ENCODE measurements around the gene GREB1. TPM values are rescaled to one million over a fixed set of nuclear protein-coding genes. Genes with fewer than 3 reads are reported as not detected.
A peak's percentile ranks its signal among the peaks of the same experiment; 100 is the strongest.

GREB1 gene
- total and polyA plus RNA-seq, 2 of the 13 experiments (the other 11 are each of a cell fraction or from before 2014, with no cell fraction given): 31.3 to 61.2 TPM

DNA sequence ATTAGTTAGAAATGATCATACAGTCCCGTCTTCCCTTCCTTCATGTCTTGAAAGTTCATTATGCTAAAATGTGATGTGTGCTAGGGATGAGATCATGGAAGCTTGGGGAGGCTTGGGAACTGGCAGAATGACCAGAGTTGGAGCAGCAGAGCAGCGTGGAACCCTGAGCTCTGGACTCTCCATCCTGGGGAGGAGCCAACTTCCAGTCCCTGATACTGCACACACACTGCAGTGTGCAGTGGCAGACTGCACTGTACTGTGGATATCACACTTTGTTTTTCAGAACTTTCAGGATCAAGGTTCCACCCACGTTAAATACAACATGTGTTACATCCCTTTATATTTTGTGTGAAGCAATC is 27.3 kb upstream of the GREB1 start (continued):
- TF ChIP-seq PBX2 (CRISPR knock-in tag; IDR thresholded peaks at IDR 0.05): no peak
- TF ChIP-seq GZF1 (CRISPR knock-in tag; IDR thresholded peaks at IDR 0.05): no peak
- peak; percentile 85 for TF ChIP-seq BRD4 (CRISPR knock-in tag; IDR thresholded peaks at IDR 0.05)
- peak; percentile 42; the same call in 1 of the 2 replicates for TF ChIP-seq ETV5 (CRISPR knock-in tag; IDR thresholded peaks at IDR 0.05; ENCODE audit: borderline replicate concordance)
- TF ChIP-seq ZNF557 (CRISPR knock-in tag; IDR thresholded peaks at IDR 0.05): 0 out of 2 replicates have a peak, but pooled peaks have one; percentile 57
- TF ChIP-seq PRMT3 (CRISPR knock-in tag; IDR thresholded peaks at IDR 0.05; ENCODE audit: borderline replicate concordance, low read depth): no peak
- TF ChIP-seq ZSCAN29 (CRISPR knock-in tag; conservative IDR thresholded peaks at IDR 0.05): no peak
- TF ChIP-seq WIZ (CRISPR knock-in tag; IDR thresholded peaks at IDR 0.05): 0 out of 2 replicates have a peak, but pooled peaks have one; percentile 4
- TF ChIP-seq ZMAT3 (CRISPR knock-in tag; conservative IDR thresholded peaks at IDR 0.05): no peak
- no peak for TF ChIP-seq CHD2 (IDR thresholded peaks at IDR 0.05; ENCODE audit: low read depth, low read length)
- TF ChIP-seq MTERF4 (CRISPR knock-in tag; IDR thresholded peaks at IDR 0.05): no peak
- peak; percentile 61; the same call in 1 of the 2 replicates for TF ChIP-seq HOMEZ (CRISPR knock-in tag; IDR thresholded peaks at IDR 0.05; ENCODE audit: low read depth)
- no peak for TF ChIP-seq MTA3 (CRISPR knock-in tag; IDR thresholded peaks at IDR 0.05)
- peak; percentile 41 for TF ChIP-seq PATZ1 (CRISPR knock-in tag; IDR thresholded peaks at IDR 0.05)
- 0 out of 2 replicates have a peak, but pooled peaks have one; percentile 76 for TF ChIP-seq KAT7 (CRISPR knock-in tag; IDR thresholded peaks at IDR 0.05; ENCODE audit: borderline replicate concordance)
- TF ChIP-seq RCOR2 (CRISPR knock-in tag; IDR thresholded peaks at IDR 0.05): peak; percentile 28; the same call in 1 of the 2 replicates
- 0 out of 2 replicates have a peak, but pooled peaks have one; percentile 30 for TF ChIP-seq ZNF614 (CRISPR knock-in tag; IDR thresholded peaks at IDR 0.05; ENCODE audit: borderline replicate concordance)
- TF ChIP-seq DNMT1 (CRISPR knock-in tag; IDR thresholded peaks at IDR 0.05): no peak
- TF ChIP-seq, protein P1, sequence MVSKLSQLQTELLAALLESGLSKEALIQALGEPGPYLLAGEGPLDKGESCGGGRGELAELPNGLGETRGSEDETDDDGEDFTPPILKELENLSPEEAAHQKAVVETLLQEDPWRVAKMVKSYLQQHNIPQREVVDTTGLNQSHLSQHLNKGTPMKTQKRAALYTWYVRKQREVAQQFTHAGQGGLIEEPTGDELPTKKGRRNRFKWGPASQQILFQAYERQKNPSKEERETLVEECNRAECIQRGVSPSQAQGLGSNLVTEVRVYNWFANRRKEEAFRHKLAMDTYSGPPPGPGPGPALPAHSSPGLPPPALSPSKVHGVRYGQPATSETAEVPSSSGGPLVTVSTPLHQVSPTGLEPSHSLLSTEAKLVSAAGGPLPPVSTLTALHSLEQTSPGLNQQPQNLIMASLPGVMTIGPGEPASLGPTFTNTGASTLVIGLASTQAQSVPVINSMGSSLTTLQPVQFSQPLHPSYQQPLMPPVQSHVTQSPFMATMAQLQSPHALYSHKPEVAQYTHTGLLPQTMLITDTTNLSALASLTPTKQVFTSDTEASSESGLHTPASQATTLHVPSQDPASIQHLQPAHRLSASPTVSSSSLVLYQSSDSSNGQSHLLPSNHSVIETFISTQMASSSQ (IDR thresholded peaks at IDR 0.05; ENCODE audit: low read depth): peak; percentile 40; the same call in 1 of the 2 replicates
- TF ChIP-seq, protein P1 (CRISPR knock-in tag; IDR thresholded peaks at IDR 0.05; ENCODE audit: borderline replicate concordance): no peak
- TF ChIP-seq ZNF547 (CRISPR knock-in tag; IDR thresholded peaks at IDR 0.05): no peak
- TF ChIP-seq SMC3 (IDR thresholded peaks at IDR 0.05; ENCODE audit: low read length): peak; percentile 20; the same call in 1 of the 2 replicates
- TF ChIP-seq SRY (CRISPR knock-in tag; IDR thresholded peaks at IDR 0.05): no peak

Data from HepG2 (cell line).